ENCODE results near the gene DMXL2. TPM values are rescaled to one million over a fixed set of nuclear protein-coding genes. Genes with fewer than 3 reads are reported as not detected.
"Not testable (repeated sequence)": the region's sequence is repeated elsewhere in the genome, so short reads cannot be mapped to it uniquely, and the experiment has no call there.

The DMXL2 gene
- total and polyA plus RNA-seq, 2 donors from 2014 or later, result 14.6 to 29.0 TPM

- no peak overlapping the region for H3K9ac ChIP-seq (ENCODE audit: low read length in 3 of 3)
- intact Hi-C loops (cut with DNase I), result no loop called here
Observed at GRCh38 chr15:51575775-51576174, 46.8 kb downstream of the DMXL2 start.

GRCh38 chr15:51573352-51573751 is 49.2 kb downstream of the DMXL2 start:
- H3K9me3 ChIP-seq (ENCODE audit: control insufficient read depth in 2 of 3, insufficient read depth in 1 of 3, low read length in 3 of 3); H3K36me3 ChIP-seq (ENCODE audit: control insufficient read depth in 2 of 3, insufficient read depth in 3 of 3, low read length in 3 of 3); H3K4me3 ChIP-seq (ENCODE audit: low read length in 3 of 3); H3K27me3 ChIP-seq (ENCODE audit: control insufficient read depth, insufficient read depth, low read length); DNase-seq; H3K4me1 ChIP-seq (ENCODE audit: control insufficient read depth in 2 of 3, insufficient read depth in 2 of 3, low read depth in 1 of 3, low read length in 3 of 3); H3K9ac ChIP-seq (ENCODE audit: low read length in 3 of 3); FAIRE-seq; intact Hi-C loops (cut with DNase I); H3K27ac ChIP-seq (ENCODE audit: low read depth in 2 of 2, low read length in 2 of 2): not testable (repeated sequence)

More at GRCh38 chr15:51575775-51576174, 46.8 kb downstream of the DMXL2 start:
- no peak overlapping the region for H3K4me3 ChIP-seq (ENCODE audit: low read length in 3 of 3)
- no peak overlapping the region for H3K27ac ChIP-seq (ENCODE audit: low read depth in 2 of 2, low read length in 2 of 2)
- H3K4me1 ChIP-seq (ENCODE audit: control insufficient read depth in 2 of 3, insufficient read depth in 2 of 3, low read depth in 1 of 3, low read length in 3 of 3), result peaks cover 0 to 4% (median 3%) of the 10 kb centered on the region in 3 donors
- no peaks in the 10 kb centered on the region for H3K27me3 ChIP-seq (ENCODE audit: control insufficient read depth, insufficient read depth, low read length)
- no peak for TF ChIP-seq CTCF (IDR thresholded peaks at IDR 0.05; ENCODE audit: borderline replicate concordance, extremely low read depth, insufficient read depth)
- no peaks in the 10 kb centered on the region for H3K36me3 ChIP-seq (ENCODE audit: control insufficient read depth in 2 of 3, insufficient read depth in 3 of 3, low read length in 3 of 3)
- FAIRE-seq (no peak), DNase-seq (no peak)
- H3K9me3 ChIP-seq (ENCODE audit: control insufficient read depth in 2 of 3, insufficient read depth in 1 of 3, low read length in 3 of 3), result no peaks in the 10 kb centered on the region

GRCh38 chr15:51568939-51569784 is 53.4 kb downstream of the DMXL2 start:
- H3K27me3 ChIP-seq (ENCODE audit: control insufficient read depth, insufficient read depth, low read length); H3K4me1 ChIP-seq (ENCODE audit: control insufficient read depth in 2 of 3, insufficient read depth in 2 of 3, low read depth in 1 of 3, low read length in 3 of 3); intact Hi-C loops (cut with DNase I); H3K9ac ChIP-seq (ENCODE audit: low read length in 3 of 3); H3K27ac ChIP-seq (ENCODE audit: low read depth in 2 of 2, low read length in 2 of 2); H3K36me3 ChIP-seq (ENCODE audit: control insufficient read depth in 2 of 3, insufficient read depth in 3 of 3, low read length in 3 of 3); H3K9me3 ChIP-seq (ENCODE audit: control insufficient read depth in 2 of 3, insufficient read depth in 1 of 3, low read length in 3 of 3); H3K4me3 ChIP-seq (ENCODE audit: low read length in 3 of 3); FAIRE-seq: not testable (repeated sequence)
- DNase-seq, result peak in 3 of 5 donors; percentile 13 to 53 (median 21)

GRCh38 chr15:51561271-51561670 is 61.3 kb downstream of the DMXL2 start:
- TF ChIP-seq CTCF (IDR thresholded peaks at IDR 0.05; ENCODE audit: borderline replicate concordance, extremely low read depth, insufficient read depth), result no peak

More at GRCh38 chr15:51561271-51561670, 61.3 kb downstream of the DMXL2 start:
- Histone ChIP-seq H3K27ac (ENCODE audit: low read depth in 2 of 2, low read length in 2 of 2) (no peak overlapping the region), H3K27me3 (ENCODE audit: control insufficient read depth, insufficient read depth, low read length) (no peaks in the 10 kb centered on the region), H3K36me3 (ENCODE audit: control insufficient read depth in 2 of 3, insufficient read depth in 3 of 3, low read length in 3 of 3) (peaks cover 0 to 4% (median 0%) of the 10 kb centered on the region in 3 donors), H3K4me3 (ENCODE audit: low read length in 3 of 3) (no peak overlapping the region), H3K9ac (ENCODE audit: low read length in 3 of 3) (no peak overlapping the region), H3K9me3 (ENCODE audit: control insufficient read depth in 2 of 3, insufficient read depth in 1 of 3, low read length in 3 of 3) (no peaks in the 10 kb centered on the region), H3K4me1 (ENCODE audit: control insufficient read depth in 2 of 3, insufficient read depth in 2 of 3, low read depth in 1 of 3, low read length in 3 of 3) (no peaks in the 10 kb centered on the region)
- intact Hi-C loops (cut with DNase I), result no loop called here
- FAIRE-seq, result no peak
- no peak for DNase-seq
